Nephron (organoid): ENCODE measurements around the gene GUCY1B1.

Experiments
- H3K27ac Mint-ChIP-seq, 3 experiments: 2 replicates each; pipeline ENCODE4 v1.8.0; 2020; ENCODE audit warnings: mixed read lengths in 3 of 3, mild to moderate bottlenecking in 2 of 3, moderate library complexity in 1 of 3
- H3K27me3 Mint-ChIP-seq: 2 replicates; pipeline ENCODE4 v1.8.0; 2021; ENCODE audit warnings: low read depth, mild to moderate bottlenecking, moderate library complexity, mixed read lengths
- H3K36me3 Mint-ChIP-seq: 2 replicates; pipeline ENCODE4 v1.8.0; 2020; ENCODE audit warnings: low read depth, mixed read lengths
- H3K4me1 Mint-ChIP-seq: 2 replicates; pipeline ENCODE4 v1.8.0; 2020; ENCODE audit warnings: mixed read lengths
- H3K4me3 Mint-ChIP-seq, 3 experiments: 2 replicates each; pipeline ENCODE4 v1.8.0; 2020; ENCODE audit warnings: mild to moderate bottlenecking in 3 of 3, mixed read lengths in 3 of 3, moderate library complexity in 2 of 3
- H3K9me3 Mint-ChIP-seq: 2 replicates; pipeline ENCODE4 v1.8.0; 2020; ENCODE audit warnings: mixed read lengths
- CTCF ChIP-seq, 3 experiments: fragments of 200-600 bp; sonication (generic); IDR thresholded peaks; one replicate each; pipeline ENCODE4 v1.5.0; 2021; ENCODE audit warnings: antibody characterized with exemption in 3 of 3; ENCODE audit not compliant: unreplicated experiment in 3 of 3

GUCY1B1 gene

GRCh38 chr4:155757745-155758265, 1.0 kb upstream of the GUCY1B1 start:
- Mint-ChIP-seq H3K27me3 (no peaks in the 10 kb centered on the region), H3K4me1 (peaks cover 24% of the 10 kb centered on the region), H3K36me3 (no peaks in the 10 kb centered on the region), H3K27ac (peak overlapping the region in 2 of 3 experiments; percentile 63 to 95), H3K9me3 (no peaks in the 10 kb centered on the region), H3K4me3 (peak overlapping the region; percentile 49 to 80 (median 53))
- TF ChIP-seq CTCF (IDR thresholded peaks at IDR 0.05; ENCODE audit: unreplicated experiment in 3 of 3): no peak

DNA sequence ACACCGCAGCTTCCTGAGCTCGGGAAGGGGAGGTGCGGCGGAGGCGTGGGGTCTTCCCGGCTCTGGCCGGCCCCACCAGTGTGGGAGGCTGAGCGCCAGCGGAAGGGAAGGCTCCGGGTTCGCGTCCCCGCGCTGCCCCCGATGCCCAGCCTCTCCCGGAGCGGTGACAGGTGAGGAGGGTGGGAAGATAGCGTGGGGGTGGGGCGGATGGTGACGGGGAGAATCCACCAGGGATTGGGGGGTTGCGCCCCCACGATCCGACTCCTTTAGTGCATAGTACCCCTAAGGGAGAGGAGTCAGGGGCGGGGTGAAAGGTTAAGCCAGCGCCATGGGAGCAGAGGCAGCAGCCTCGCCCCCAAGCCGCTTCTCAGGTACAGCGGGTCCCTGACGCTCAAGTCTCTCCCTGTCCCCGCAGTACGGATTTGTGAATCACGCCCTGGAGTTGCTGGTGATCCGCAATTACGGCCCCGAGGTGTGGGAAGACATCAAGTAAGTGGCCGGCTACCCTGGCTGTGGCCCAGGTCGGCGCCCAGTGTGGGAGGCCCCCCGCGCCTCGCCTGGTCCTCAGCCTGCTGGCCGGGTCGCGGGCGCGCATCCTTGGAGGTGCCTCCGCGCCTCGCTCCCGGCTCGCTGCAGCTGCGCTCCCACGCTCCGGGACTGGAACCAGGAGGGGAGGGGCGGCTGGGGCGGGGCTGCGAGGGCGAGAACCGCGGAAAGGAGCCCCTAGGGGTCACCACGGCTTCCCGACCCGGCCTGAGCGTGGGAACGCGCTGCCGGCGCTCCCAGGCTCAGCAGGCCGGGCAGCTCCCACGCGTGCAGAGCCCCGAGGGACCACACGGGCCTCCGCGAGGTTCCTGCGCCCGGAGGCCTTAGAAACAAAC, 791 bp downstream of the GUCY1B1 start:
- peaks cover 2% of the 10 kb centered on the region for H3K36me3 Mint-ChIP-seq
- no peaks in the 10 kb centered on the region for H3K27me3 Mint-ChIP-seq
- peak overlapping the region in 1 of 3 experiments; percentile 95 for H3K27ac Mint-ChIP-seq
- no peak for TF ChIP-seq CTCF (IDR thresholded peaks at IDR 0.05; ENCODE audit: unreplicated experiment in 3 of 3)
- peak overlapping the region; percentile 80 to 88 (median 87) for H3K4me3 Mint-ChIP-seq
- H3K4me1 Mint-ChIP-seq: peaks cover 28% of the 10 kb centered on the region
- no peaks in the 10 kb centered on the region for H3K9me3 Mint-ChIP-seq

- no peaks in the 10 kb centered on the region for H3K9me3 Mint-ChIP-seq
- H3K27me3 Mint-ChIP-seq: no peaks in the 10 kb centered on the region
- H3K27ac Mint-ChIP-seq: peak overlapping the region; percentile 41 to 78 (median 68)
- H3K4me1 Mint-ChIP-seq: peaks cover 31% of the 10 kb centered on the region
- peaks cover 10% of the 10 kb centered on the region for H3K36me3 Mint-ChIP-seq
- no peak for TF ChIP-seq CTCF (IDR thresholded peaks at IDR 0.05; ENCODE audit: unreplicated experiment in 3 of 3)
- H3K4me3 Mint-ChIP-seq: peak overlapping the region; percentile 73 to 85 (median 82)
Measured at GRCh38 chr4:155761047-155761446, 2.2 kb downstream of the GUCY1B1 start.

DNA sequence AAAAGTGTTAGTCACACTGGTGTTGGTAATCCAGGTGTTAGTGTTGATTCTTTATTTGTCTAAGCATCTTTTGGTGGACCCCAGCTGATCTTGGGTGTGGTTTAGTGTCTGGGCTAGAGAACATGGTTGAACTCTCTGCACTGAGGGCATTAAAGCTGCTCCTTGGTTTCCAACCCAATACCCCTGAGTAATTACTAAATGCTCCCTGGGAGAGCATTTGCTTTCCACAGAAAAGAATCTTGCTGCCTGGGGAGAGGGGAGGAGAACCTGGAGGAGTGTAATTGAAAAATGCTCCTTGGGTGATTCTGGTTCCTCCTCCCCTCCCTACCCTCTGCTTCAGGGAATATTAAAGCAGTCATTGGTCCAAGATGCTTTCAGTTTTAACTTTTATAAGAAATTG, 3.1 kb downstream of the GUCY1B1 start:
- Mint-ChIP-seq H3K4me1 (peaks cover 31% of the 10 kb centered on the region), H3K36me3 (peaks cover 10% of the 10 kb centered on the region), H3K27me3 (no peaks in the 10 kb centered on the region), H3K4me3 (peak overlapping the region; percentile 31 to 63 (median 61)), H3K27ac (peak overlapping the region; percentile 71 to 89 (median 71)), H3K9me3 (no peaks in the 10 kb centered on the region)
- TF ChIP-seq CTCF (IDR thresholded peaks at IDR 0.05; ENCODE audit: unreplicated experiment in 3 of 3): no peak

DNA sequence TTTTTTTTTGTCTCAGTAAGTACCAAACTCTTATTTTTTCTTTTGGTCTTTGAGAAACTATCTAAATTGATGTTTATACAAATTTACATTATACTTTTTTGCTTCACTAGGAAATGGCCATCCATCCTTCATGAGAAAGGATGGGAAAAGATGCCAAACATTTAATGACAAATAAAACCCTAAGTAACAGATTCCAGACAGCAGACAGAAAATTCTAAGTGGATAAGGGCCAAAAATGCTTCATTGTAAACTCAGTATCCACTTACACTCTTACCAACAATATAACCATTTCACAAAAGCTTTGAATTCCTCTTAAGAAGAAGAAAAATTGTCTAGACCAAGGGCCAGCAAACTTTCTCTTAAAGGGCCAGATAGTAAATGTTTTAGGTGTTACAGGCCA, 3.5 kb downstream of the GUCY1B1 start:
- no peaks in the 10 kb centered on the region for H3K9me3 Mint-ChIP-seq

More for the DNA sequence above, 3.5 kb downstream of the GUCY1B1 start:
- peak overlapping the region; percentile 71 to 89 (median 71) for H3K27ac Mint-ChIP-seq
- H3K4me3 Mint-ChIP-seq: no peak overlapping the region
- H3K4me1 Mint-ChIP-seq: peaks cover 31% of the 10 kb centered on the region
- H3K27me3 Mint-ChIP-seq: no peaks in the 10 kb centered on the region
- TF ChIP-seq CTCF (IDR thresholded peaks at IDR 0.05; ENCODE audit: unreplicated experiment in 3 of 3): no peak
- peaks cover 10% of the 10 kb centered on the region for H3K36me3 Mint-ChIP-seq
